Transverse colon (tissue), 4 donors: ENCODE results near the gene COL13A1.

Experiments
- POLR2AphosphoS5 ChIP-seq, 3 donors: sonication (generic); formaldehyde crosslinking; IDR thresholded peaks; one replicate each; pipeline ENCODE4 v1.6.1; 2016; ENCODE audit warnings: antibody characterized with exemption in 3 of 3
- TF ChIP-seq, protein P1 (sequence below), 5 experiments: fragments of 200-600 bp in 3 of 5; fragments of 450-650 bp in 2 of 5; sonication (generic) in 3 of 5; IDR thresholded peaks; 1 replicate in 2 of 5; 2 replicates in 3 of 5; pipeline ENCODE4 v1.5.1; 2016 to 2017; ENCODE audit warnings: antibody characterized with exemption in 5 of 5, inconsistent platforms in 3 of 5, mild to moderate bottlenecking in 2 of 5, moderate library complexity in 1 of 5

DNA sequence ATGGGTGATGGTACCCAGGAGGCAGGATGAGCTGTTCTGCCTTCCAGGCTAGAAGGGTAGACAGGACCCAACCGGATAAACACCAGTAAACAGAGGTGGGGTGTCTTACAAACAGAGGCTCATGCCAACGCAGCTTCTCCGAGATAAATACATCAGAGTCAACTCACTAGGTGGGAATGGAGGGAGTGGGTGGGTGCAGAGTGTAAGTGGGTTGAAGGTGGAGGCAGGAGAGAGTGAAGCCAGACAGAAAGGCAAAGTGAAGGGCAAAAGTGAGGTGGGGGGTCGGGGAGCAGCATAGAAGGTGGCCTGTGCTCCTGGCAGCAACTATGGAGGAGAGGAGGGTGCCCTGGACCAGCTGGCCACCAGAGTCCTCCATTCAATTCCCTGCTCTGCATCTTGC, 40.4 kb upstream of the COL13A1 start:
- TF ChIP-seq, protein P1, sequence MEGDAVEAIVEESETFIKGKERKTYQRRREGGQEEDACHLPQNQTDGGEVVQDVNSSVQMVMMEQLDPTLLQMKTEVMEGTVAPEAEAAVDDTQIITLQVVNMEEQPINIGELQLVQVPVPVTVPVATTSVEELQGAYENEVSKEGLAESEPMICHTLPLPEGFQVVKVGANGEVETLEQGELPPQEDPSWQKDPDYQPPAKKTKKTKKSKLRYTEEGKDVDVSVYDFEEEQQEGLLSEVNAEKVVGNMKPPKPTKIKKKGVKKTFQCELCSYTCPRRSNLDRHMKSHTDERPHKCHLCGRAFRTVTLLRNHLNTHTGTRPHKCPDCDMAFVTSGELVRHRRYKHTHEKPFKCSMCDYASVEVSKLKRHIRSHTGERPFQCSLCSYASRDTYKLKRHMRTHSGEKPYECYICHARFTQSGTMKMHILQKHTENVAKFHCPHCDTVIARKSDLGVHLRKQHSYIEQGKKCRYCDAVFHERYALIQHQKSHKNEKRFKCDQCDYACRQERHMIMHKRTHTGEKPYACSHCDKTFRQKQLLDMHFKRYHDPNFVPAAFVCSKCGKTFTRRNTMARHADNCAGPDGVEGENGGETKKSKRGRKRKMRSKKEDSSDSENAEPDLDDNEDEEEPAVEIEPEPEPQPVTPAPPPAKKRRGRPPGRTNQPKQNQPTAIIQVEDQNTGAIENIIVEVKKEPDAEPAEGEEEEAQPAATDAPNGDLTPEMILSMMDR (IDR thresholded peaks at IDR 0.05) = no peak
- no peak for TF ChIP-seq POLR2AphosphoS5 (IDR thresholded peaks at IDR 0.05)
